ENCODE data around the gene CFB. TPM values are rescaled to one million over a fixed set of nuclear protein-coding genes. Genes with fewer than 3 reads are reported as not detected.
A peak's percentile ranks its signal among the peaks of the same experiment; 100 is the strongest.

CFB gene
- total RNA-seq, 1 donor from 2014 or later: 1,916 TPM

- no peak for ATAC-seq
- DNase-seq (ENCODE audit: low spot score): no peak
Measured at GRCh38 chr6:31947864-31948263, 2.0 kb downstream of the CFB start.

- DNase-seq (ENCODE audit: low spot score) (no peak), ATAC-seq (no peak)
Measured at GRCh38 chr6:31948306-31948705, 2.4 kb downstream of the CFB start.

GRCh38 chr6:31948753-31949413, 3.0 kb downstream of the CFB start:
- ATAC-seq (no peak), DNase-seq (ENCODE audit: low spot score) (no peak)

GRCh38 chr6:31949926-31950548, 4.1 kb downstream of the CFB start:
- DNase-seq (ENCODE audit: low spot score): no peak
- no peak for ATAC-seq

- peak; percentile 74 for ATAC-seq
- DNase-seq (ENCODE audit: low spot score): no peak
Measured at GRCh38 chr6:31952140-31952805, 6.4 kb downstream of the CFB start.

- DNase-seq (ENCODE audit: low spot score) (no peak), ATAC-seq (no peak)
Measured at GRCh38 chr6:31952890-31953289, 7.0 kb downstream of the CFB start.

GRCh38 chr6:31954511-31954910, 8.6 kb downstream of the CFB start:
- no peak for ATAC-seq
- no peak for DNase-seq (ENCODE audit: low spot score)

- no peak for DNase-seq (ENCODE audit: low spot score)
- no peak for ATAC-seq
Measured at GRCh38 chr6:31956796-31957195, 10.9 kb downstream of the CFB start.

- ATAC-seq: peak; percentile 27
- DNase-seq (ENCODE audit: low spot score): no peak
Measured at GRCh38 chr6:31958412-31958740, 12.5 kb downstream of the CFB start.

- DNase-seq (ENCODE audit: low spot score) (peak; percentile 99), ATAC-seq (peak; percentile 96)
Measured at GRCh38 chr6:31958741-31959739, 13.1 kb downstream of the CFB start, which contains the start of the genes NELFE and SKIC2. Gene NELFE, minus strand, starts transcription at chr6:31958971. Its CDS starts 525 bp downstream, at chr6:31958446. Gene SKIC2, plus strand, starts transcription at chr6:31959175. Its CDS starts 18 bp downstream, at chr6:31959193.

- no peak for ATAC-seq
- DNase-seq (ENCODE audit: low spot score): no peak
Measured at GRCh38 chr6:31961616-31962015, 15.7 kb downstream of the CFB start.

- DNase-seq (ENCODE audit: low spot score): no peak
- ATAC-seq: no peak
Measured at GRCh38 chr6:31963921-31964320, 18.0 kb downstream of the CFB start.

- ATAC-seq: peak; percentile 88
- DNase-seq (ENCODE audit: low spot score): peak; percentile 75
Measured at GRCh38 chr6:31965700-31966099, 19.8 kb downstream of the CFB start.

- DNase-seq (ENCODE audit: low spot score) (no peak), ATAC-seq (no peak)
Measured at GRCh38 chr6:31966506-31966905, 20.6 kb downstream of the CFB start.

GRCh38 chr6:31966997-31967925, 21.4 kb downstream of the CFB start:
- DNase-seq (ENCODE audit: low spot score): no peak
- ATAC-seq: no peak

- no peak for DNase-seq (ENCODE audit: low spot score)
- no peak for ATAC-seq
Measured at GRCh38 chr6:31967926-31968320, 22.0 kb downstream of the CFB start.

GRCh38 chr6:31968326-31968725, 22.4 kb downstream of the CFB start:
- no peak for ATAC-seq
- no peak for DNase-seq (ENCODE audit: low spot score)

- no peak for ATAC-seq
- no peak for DNase-seq (ENCODE audit: low spot score)
Measured at GRCh38 chr6:31968791-31969711, 23.2 kb downstream of the CFB start.

Measured in left lobe of liver (tissue), 2 donors.